MM.1S (cell line): ENCODE measurements around the gene PIP4K2B.

ENCODE experiments used
- DNase-seq: peaks from one replicate; pipeline ENCODE4 v3.0.0-alpha.2; 2015
- H2AFZ ChIP-seq: fragments of 300-600 bp; sonication (generic); 2 replicates; pipeline ENCODE4 v1.6.0; 2016; ENCODE audit warnings: antibody characterized with exemption, low read length
- H3F3A ChIP-seq: fragments of 300-600 bp; sonication (generic); 2 replicates; pipeline ENCODE4 v1.6.1; 2016; ENCODE audit warnings: mild to moderate bottlenecking, antibody characterized with exemption, low read length, moderate library complexity, mixed read lengths; ENCODE audit not compliant: insufficient read depth
- H3K27ac ChIP-seq: fragments of 300-600 bp; sonication (generic); 2 replicates; pipeline ENCODE4 v1.5.1; 2016; ENCODE audit warnings: mild to moderate bottlenecking, low read length
- H3K27me3 ChIP-seq: fragments of 300-600 bp; sonication (generic); replicated peaks from 2 replicates; pipeline ENCODE4 v1.6.0; 2016; ENCODE audit warnings: low read length; ENCODE audit not compliant: insufficient read depth
- H3K36me3 ChIP-seq: fragments of 300-600 bp; sonication (generic); replicated peaks from 2 replicates; pipeline ENCODE4 v1.6.1; 2016; ENCODE audit warnings: mild to moderate bottlenecking, low read length, mixed read lengths; ENCODE audit not compliant: insufficient read depth
- H3K4me1 ChIP-seq: fragments of 300-600 bp; sonication (generic); 2 replicates; pipeline ENCODE4 v1.6.1; 2016; ENCODE audit warnings: low read length, mixed read lengths
- H3K4me2 ChIP-seq: fragments of 300-600 bp; sonication (generic); 2 replicates; pipeline ENCODE4 v1.6.0; 2016; ENCODE audit warnings: low read depth, low read length
- H3K4me3 ChIP-seq: fragments of 300-600 bp; sonication (generic); 2 replicates; pipeline ENCODE4 v1.5.1; 2016; ENCODE audit warnings: low read length, mixed read lengths
- H3K79me2 ChIP-seq: fragments of 300-600 bp; sonication (generic); 2 replicates; pipeline ENCODE4 v1.6.1; 2016; ENCODE audit warnings: mixed run types, low read length, mixed read lengths
- H3K9ac ChIP-seq: fragments of 300-600 bp; sonication (generic); 2 replicates; pipeline ENCODE4 v1.6.1; 2016; ENCODE audit warnings: low read length, mixed read lengths
- H3K9me2 ChIP-seq: fragments of 300-600 bp; sonication (generic); replicated peaks from 2 replicates; pipeline ENCODE4 v1.6.1; 2016; ENCODE audit warnings: mild to moderate bottlenecking, low read length, mixed read lengths; ENCODE audit not compliant: insufficient read depth
- H3K9me3 ChIP-seq: fragments of 300-600 bp; sonication (generic); replicated peaks from 2 replicates; pipeline ENCODE4 v1.6.1; 2016; ENCODE audit warnings: mild to moderate bottlenecking, low read length, mixed read lengths; ENCODE audit not compliant: insufficient read depth
- H4K20me1 ChIP-seq: fragments of 300-600 bp; sonication (generic); 2 replicates; pipeline ENCODE4 v1.6.1; 2016; ENCODE audit warnings: mild to moderate bottlenecking, low read length, moderate library complexity, mixed read lengths; ENCODE audit not compliant: insufficient read depth
- CTCF ChIP-seq: fragments of 300-600 bp; sonication (generic); IDR thresholded peaks from 2 replicates; pipeline ENCODE4 v1.5.1; 2016; ENCODE audit warnings: antibody characterized with exemption, low read length, mixed read lengths
- EZH2 ChIP-seq: fragments of 300-600 bp; sonication (generic); optimal IDR thresholded peaks from 2 replicates; pipeline ENCODE3; 2017; ENCODE audit warnings: low read depth, mild to moderate bottlenecking, antibody characterized with exemption, low read length, mixed read lengths
- EZH2phosphoT487 ChIP-seq: fragments of 300-600 bp; sonication (generic); IDR thresholded peaks from 2 replicates; pipeline ENCODE4 v1.6.1; 2018; ENCODE audit warnings: antibody characterized with exemption, low read length

Gene PIP4K2B

GRCh38 chr17:38730526-38731379 is 68.6 kb downstream of the PIP4K2B start:
- peak; percentile 27 for DNase-seq
- no peaks in the 10 kb centered on the region for H3K36me3 ChIP-seq
- H3K27ac ChIP-seq: 0 out of 2 replicates have a peak overlapping the region, but pooled peaks have one; percentile 10
- H3K4me3 ChIP-seq: peak overlapping the region; percentile 82
- H3K27me3 ChIP-seq: no peaks in the 10 kb centered on the region
- 0 out of 2 replicates have a peak, but pooled peaks cover 4% of the 10 kb centered on the region for H3K4me1 ChIP-seq
- H3K9me3 ChIP-seq: no peaks in the 10 kb centered on the region
- H4K20me1 ChIP-seq: no peaks in the 10 kb centered on the region
- no peaks in the 10 kb centered on the region for H3K9me2 ChIP-seq
- peak overlapping the region; percentile 86 for H2AFZ ChIP-seq
- no peak for TF ChIP-seq CTCF
- TF ChIP-seq EZH2: no peak
- no peak for TF ChIP-seq EZH2phosphoT487
- H3K79me2 ChIP-seq: peaks cover 14% of the 10 kb centered on the region
- H3K9ac ChIP-seq: peak overlapping the region; percentile 68
- peaks cover 19% of the 10 kb centered on the region for H3F3A ChIP-seq
- H3K4me2 ChIP-seq: peak overlapping the region; percentile 87

- Histone ChIP-seq H3K36me3 (no peaks in the 10 kb centered on the region), H3K4me3 (peak within 1 kb of the TSS; percentile 82), H3K4me1 (0 out of 2 replicates have a peak, but pooled peaks cover 4% of the 10 kb centered on the region), H3K4me2 (peak within 1 kb of the TSS; percentile 87), H2AFZ (peak within 1 kb of the TSS; percentile 86), H3K79me2 (peaks cover 14% of the 10 kb centered on the region), H4K20me1 (no peaks in the 10 kb centered on the region), H3F3A (peaks cover 19% of the 10 kb centered on the region), H3K9me3 (no peaks in the 10 kb centered on the region), H3K9me2 (no peaks in the 10 kb centered on the region), H3K27ac (0 out of 2 replicates have a peak within 1 kb of the TSS, but pooled peaks have one; percentile 10), H3K27me3 (no peaks in the 10 kb centered on the region), H3K9ac (peak within 1 kb of the TSS; percentile 68)
- peak; percentile 94 for DNase-seq
- TF ChIP-seq EZH2 (no peak), CTCF (peak; percentile 44)
These were observed 69.3 kb downstream of the PIP4K2B start, which contains the start of gene CISD3 for GRCh38 chr17:38729886-38730525. CISD3 (plus strand) TSS chr17:38730341; CDS start chr17:38730359, 18 bp downstream.

GRCh38 chr17:38729368-38729885 is 69.9 kb downstream of the PIP4K2B start:
- H2AFZ ChIP-seq: peak overlapping the region; percentile 52; the same call in 1 of the 2 replicates

More at GRCh38 chr17:38729368-38729885, 69.9 kb downstream of the PIP4K2B start:
- no peaks in the 10 kb centered on the region for H3K9me2 ChIP-seq
- TF ChIP-seq EZH2 (no peak), CTCF (no peak), EZH2phosphoT487 (no peak)
- H3K4me2 ChIP-seq: peak overlapping the region; percentile 86
- H3K4me1 ChIP-seq: 0 out of 2 replicates have a peak, but pooled peaks cover 4% of the 10 kb centered on the region
- no peak overlapping the region for H3K27ac ChIP-seq
- peaks cover 19% of the 10 kb centered on the region for H3F3A ChIP-seq
- no peaks in the 10 kb centered on the region for H3K9me3 ChIP-seq
- no peaks in the 10 kb centered on the region for H3K27me3 ChIP-seq
- no peaks in the 10 kb centered on the region for H4K20me1 ChIP-seq
- H3K9ac ChIP-seq: peak overlapping the region; percentile 55; the same call in 1 of the 2 replicates
- no peak for DNase-seq
- H3K79me2 ChIP-seq: peaks cover 14% of the 10 kb centered on the region
- H3K36me3 ChIP-seq: no peaks in the 10 kb centered on the region
- peak overlapping the region; percentile 71 for H3K4me3 ChIP-seq
